ENCODE results near the gene HOXC6. TPM values are rescaled to one million over a fixed set of nuclear protein-coding genes. Genes with fewer than 3 reads are reported as not detected.

HOXC6 gene
- total and polyA plus RNA-seq, 10 of the 15 experiments (the other 5 are each of a cell fraction or from before 2014, with no cell fraction given) = 0.02 to 0.55 (median 0.45) TPM; not detected in 4

GRCh38 chr12:54017878-54018467 is 10.3 kb upstream of the HOXC6 start (continued):
- TF ChIP-seq ZBTB33 (IDR thresholded peaks at IDR 0.05) = no peak
- TF ChIP-seq NFIC (IDR thresholded peaks at IDR 0.05; ENCODE audit: low read depth, low read length) = no peak
- no peak for TF ChIP-seq HDAC6 (IDR thresholded peaks at IDR 0.05; ENCODE audit: unreplicated experiment)
- no peak for TF ChIP-seq ESRRA (IDR thresholded peaks at IDR 0.05; ENCODE audit: low read length)
- no peak for TF ChIP-seq ELK1 (IDR thresholded peaks at IDR 0.05; ENCODE audit: low read depth, low read length)
- TF ChIP-seq SMARCA5 (IDR thresholded peaks at IDR 0.05) = no peak
- no peak for TF ChIP-seq SIX5 (IDR thresholded peaks at IDR 0.05; ENCODE audit: low read depth, low read length, severe bottlenecking)
- peak; percentile 91 for TF ChIP-seq MTA2 (IDR thresholded peaks at IDR 0.05; ENCODE audit: low read depth)
- TF ChIP-seq MEF2B (IDR thresholded peaks at IDR 0.05; ENCODE audit: partially characterized antibody, poor library complexity, severe bottlenecking) = peak; percentile 18
- no peak for TF ChIP-seq FOXK2 (IDR thresholded peaks at IDR 0.05)
- TF ChIP-seq POLR2AphosphoS2 (IDR thresholded peaks at IDR 0.05; ENCODE audit: low read depth, low read length) = no peak
- TF ChIP-seq ZNF24 (IDR thresholded peaks at IDR 0.05) = no peak
- no peak for TF ChIP-seq RBBP5 (conservative IDR thresholded peaks at IDR 0.05)
- no peak for TF ChIP-seq ZZZ3 (IDR thresholded peaks at IDR 0.05; ENCODE audit: control insufficient read depth, insufficient read length, low read depth)
- peak; percentile 96 for TF ChIP-seq PAX5 (IDR thresholded peaks at IDR 0.05; ENCODE audit: borderline replicate concordance, low read depth, low read length)
- no peak; the same call in 1 of the 2 replicates for TF ChIP-seq MXI1 (IDR thresholded peaks at IDR 0.05; ENCODE audit: low read depth, low read length)
- no peak for TF ChIP-seq CEBPB (IDR thresholded peaks at IDR 0.05; ENCODE audit: borderline replicate concordance in 1 of 2, low read depth in 2 of 2, low read length in 2 of 2)
- peak; percentile 17 to 53; a peak in 1 of 4 replicates for TF ChIP-seq IKZF2 (IDR thresholded peaks at IDR 0.05)
- TF ChIP-seq SUPT20H (IDR thresholded peaks at IDR 0.05; ENCODE audit: borderline replicate concordance, control insufficient read depth, low read depth, low read length) = no peak
- TF ChIP-seq BRCA1 (IDR thresholded peaks at IDR 0.05; ENCODE audit: low read depth, low read length) = no peak
- TF ChIP-seq SREBF1 (IDR thresholded peaks at IDR 0.05; ENCODE audit: low read length) = no peak
- 0 out of 2 replicates have a peak, but pooled peaks have one; percentile 4 for TF ChIP-seq PKNOX1 (IDR thresholded peaks at IDR 0.05)
- no peak for TF ChIP-seq GABPA (IDR thresholded peaks at IDR 0.05; ENCODE audit: low read depth)
- TF ChIP-seq NFYB (IDR thresholded peaks at IDR 0.05; ENCODE audit: insufficient read depth, low read depth, low read length) = no peak
- peak; percentile 73 for TF ChIP-seq CHD2 (IDR thresholded peaks at IDR 0.05; ENCODE audit: borderline replicate concordance, low read depth, low read length)

All from GM12878 (cell line).